ENCODE results near the gene SMKR1. TPM values are rescaled to one million over a fixed set of nuclear protein-coding genes. Genes with fewer than 3 reads are reported as not detected.
A peak's percentile ranks its signal among the peaks of the same experiment; 100 is the strongest.

SMKR1 gene
- under 1 TPM in 2 of 4 donors, not detected in 2; 0.35 to 0.49 TPM for polyA plus RNA-seq
- long read RNA-seq, donor 1, result 0 reads
- long read RNA-seq, donor 2, result 0 reads
- long read RNA-seq, donor 3, result 0 reads
- long read RNA-seq, donor 4, result 0 reads
- long read RNA-seq, donor 5, result 0 reads
- long read RNA-seq, donor 6, result 0 reads
- long read RNA-seq, donor 7, result 0 reads
- long read RNA-seq, donor 8, result 0 reads
- long read RNA-seq, donor 9, result 0 reads
- long read RNA-seq, donor 10, partial matches to known transcripts, result 0 of 2 reads
- long read RNA-seq, donor 10, other reads (novel, unspliced or antisense), result 0 of 2 reads

- H3K4me3 ChIP-seq (ENCODE audit: low read depth in 1 of 3, low read length in 3 of 3), result peak within 1 kb of the TSS in 2 of 3 donors; percentile 33 to 53
- no peak for FAIRE-seq
- peaks cover 0 to 11% (median 0%) of the 10 kb centered on the region in 3 donors for H3K4me1 ChIP-seq (ENCODE audit: control insufficient read depth in 3 of 3, insufficient read depth in 2 of 3, low read depth in 1 of 3, low read length in 2 of 3)
- H3K9me3 ChIP-seq (ENCODE audit: control insufficient read depth in 2 of 2, insufficient read depth in 1 of 2, low read depth in 1 of 2, low read length in 1 of 2), result no peaks in the 10 kb centered on the region
- H3K27me3 ChIP-seq (ENCODE audit: control insufficient read depth in 3 of 3, insufficient read depth in 3 of 3, low read length in 3 of 3), result peaks cover 0 to 25% (median 0%) of the 10 kb centered on the region in 3 donors
- DNase-seq, result peak; percentile 78 to 82
- no peaks in the 10 kb centered on the region for H3K36me3 ChIP-seq (ENCODE audit: control insufficient read depth in 3 of 3, insufficient read depth in 2 of 3, low read depth in 1 of 3, low read length in 3 of 3)
- H3K27ac ChIP-seq (ENCODE audit: low read depth in 1 of 3, low read length in 2 of 3), result no peak within 1 kb of the TSS
- 5 to 9% (median 5%) methylated on average over 42 to 89 of the region's 89 CpGs for WGBS, 3 donors
Measured at GRCh38 chr7:129501760-129502707, at the start of gene SMKR1. TSS of gene SMKR1 (plus strand) at chr7:129502531. CDS start at chr7:129502825, 294 bp downstream.

GRCh38 chr7:129452589-129453231, 49.6 kb upstream of the SMKR1 start:
- Histone ChIP-seq H3K4me1 (ENCODE audit: control insufficient read depth in 3 of 3, insufficient read depth in 2 of 3, low read depth in 1 of 3, low read length in 2 of 3) (no peaks in the 10 kb centered on the region), H3K27me3 (ENCODE audit: control insufficient read depth in 3 of 3, insufficient read depth in 3 of 3, low read length in 3 of 3) (no peaks in the 10 kb centered on the region), H3K36me3 (ENCODE audit: control insufficient read depth in 3 of 3, insufficient read depth in 2 of 3, low read depth in 1 of 3, low read length in 3 of 3) (no peaks in the 10 kb centered on the region), H3K27ac (ENCODE audit: low read depth in 1 of 3, low read length in 2 of 3) (no peak overlapping the region), H3K9me3 (ENCODE audit: control insufficient read depth in 2 of 2, insufficient read depth in 1 of 2, low read depth in 1 of 2, low read length in 1 of 2) (peaks cover 0 to 15% of the 10 kb centered on the region in 2 donors), H3K4me3 (ENCODE audit: low read depth in 1 of 3, low read length in 3 of 3) (no peak overlapping the region)
- no peak for FAIRE-seq
- no peak for DNase-seq
- 66 to 81% (median 79%) methylated on average over 2 of the region's 2 CpGs for whole genome bisulfite sequencing, 3 donors

- no peak for FAIRE-seq
- 29 to 93% (median 44%) methylated on average over 1 of the region's 1 CpG for WGBS, 3 donors
- Histone ChIP-seq H3K4me3 (ENCODE audit: low read depth in 1 of 3, low read length in 3 of 3) (no peak overlapping the region), H3K27ac (ENCODE audit: low read depth in 1 of 3, low read length in 2 of 3) (no peak overlapping the region), H3K9me3 (ENCODE audit: control insufficient read depth in 2 of 2, insufficient read depth in 1 of 2, low read depth in 1 of 2, low read length in 1 of 2) (peaks cover 0 to 7% of the 10 kb centered on the region in 2 donors), H3K36me3 (ENCODE audit: control insufficient read depth in 3 of 3, insufficient read depth in 2 of 3, low read depth in 1 of 3, low read length in 3 of 3) (no peaks in the 10 kb centered on the region), H3K4me1 (ENCODE audit: control insufficient read depth in 3 of 3, insufficient read depth in 2 of 3, low read depth in 1 of 3, low read length in 2 of 3) (no peaks in the 10 kb centered on the region), H3K27me3 (ENCODE audit: control insufficient read depth in 3 of 3, insufficient read depth in 3 of 3, low read length in 3 of 3) (no peaks in the 10 kb centered on the region)
- DNase-seq, result no peak
Measured at GRCh38 chr7:129453510-129454248, 48.7 kb upstream of the SMKR1 start.

DNA sequence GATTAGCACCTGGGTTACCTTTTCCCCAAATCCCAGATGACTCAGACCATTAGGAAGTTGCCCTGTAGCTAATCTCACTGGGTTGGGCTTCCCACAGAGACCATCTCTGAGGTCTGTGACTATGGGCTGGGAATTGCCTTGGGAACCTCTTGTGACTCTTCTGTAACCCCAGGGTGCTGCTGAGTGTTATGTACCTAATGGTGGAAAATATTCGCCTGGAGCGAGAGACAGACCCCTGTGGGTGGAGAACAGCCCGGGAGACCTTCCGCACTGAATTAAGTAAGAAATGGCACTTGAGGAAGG, 48.1 kb upstream of the SMKR1 start:
- FAIRE-seq (no peak), DNase-seq (no peak)
- Histone ChIP-seq H3K9me3 (ENCODE audit: control insufficient read depth in 2 of 2, insufficient read depth in 1 of 2, low read depth in 1 of 2, low read length in 1 of 2) (peaks cover 0 to 1% of the 10 kb centered on the region in 2 donors), H3K36me3 (ENCODE audit: control insufficient read depth in 3 of 3, insufficient read depth in 2 of 3, low read depth in 1 of 3, low read length in 3 of 3) (no peaks in the 10 kb centered on the region), H3K4me3 (ENCODE audit: low read depth in 1 of 3, low read length in 3 of 3) (no peak overlapping the region), H3K27me3 (ENCODE audit: control insufficient read depth in 3 of 3, insufficient read depth in 3 of 3, low read length in 3 of 3) (no peaks in the 10 kb centered on the region), H3K27ac (ENCODE audit: low read depth in 1 of 3, low read length in 2 of 3) (no peak overlapping the region), H3K4me1 (ENCODE audit: control insufficient read depth in 3 of 3, insufficient read depth in 2 of 3, low read depth in 1 of 3, low read length in 2 of 3) (no peaks in the 10 kb centered on the region)
- WGBS, 3 donors, result 89 to 96% (median 92%) methylated on average over 4 of the region's 4 CpGs

- 93 to 95% (median 94%) methylated on average over 10 of the region's 10 CpGs for WGBS, 3 donors
- Histone ChIP-seq H3K36me3 (ENCODE audit: control insufficient read depth in 3 of 3, insufficient read depth in 2 of 3, low read depth in 1 of 3, low read length in 3 of 3) (peaks cover 0 to 2% (median 0%) of the 10 kb centered on the region in 3 donors), H3K9me3 (ENCODE audit: control insufficient read depth in 2 of 2, insufficient read depth in 1 of 2, low read depth in 1 of 2, low read length in 1 of 2) (no peaks in the 10 kb centered on the region), H3K27ac (ENCODE audit: low read depth in 1 of 3, low read length in 2 of 3) (no peak overlapping the region), H3K4me1 (ENCODE audit: control insufficient read depth in 3 of 3, insufficient read depth in 2 of 3, low read depth in 1 of 3, low read length in 2 of 3) (no peaks in the 10 kb centered on the region), H3K4me3 (ENCODE audit: low read depth in 1 of 3, low read length in 3 of 3) (no peak overlapping the region), H3K27me3 (ENCODE audit: control insufficient read depth in 3 of 3, insufficient read depth in 3 of 3, low read length in 3 of 3) (no peaks in the 10 kb centered on the region)
- DNase-seq (no peak), FAIRE-seq (no peak)
Measured at GRCh38 chr7:129456421-129456820, 45.9 kb upstream of the SMKR1 start.

GRCh38 chr7:129457101-129457500, 45.2 kb upstream of the SMKR1 start:
- 80 to 87% (median 82%) methylated on average over 3 of the region's 3 CpGs for WGBS, 3 donors
- peaks cover 0 to 2% (median 0%) of the 10 kb centered on the region in 3 donors for H3K36me3 ChIP-seq (ENCODE audit: control insufficient read depth in 3 of 3, insufficient read depth in 2 of 3, low read depth in 1 of 3, low read length in 3 of 3)
- FAIRE-seq, result no peak
- DNase-seq, result no peak
- no peaks in the 10 kb centered on the region for H3K4me1 ChIP-seq (ENCODE audit: control insufficient read depth in 3 of 3, insufficient read depth in 2 of 3, low read depth in 1 of 3, low read length in 2 of 3)
- H3K27me3 ChIP-seq (ENCODE audit: control insufficient read depth in 3 of 3, insufficient read depth in 3 of 3, low read length in 3 of 3), result no peaks in the 10 kb centered on the region
- no peaks in the 10 kb centered on the region for H3K9me3 ChIP-seq (ENCODE audit: control insufficient read depth in 2 of 2, insufficient read depth in 1 of 2, low read depth in 1 of 2, low read length in 1 of 2)
- H3K4me3 ChIP-seq (ENCODE audit: low read depth in 1 of 3, low read length in 3 of 3), result no peak overlapping the region
- no peak overlapping the region for H3K27ac ChIP-seq (ENCODE audit: low read depth in 1 of 3, low read length in 2 of 3)

DNA sequence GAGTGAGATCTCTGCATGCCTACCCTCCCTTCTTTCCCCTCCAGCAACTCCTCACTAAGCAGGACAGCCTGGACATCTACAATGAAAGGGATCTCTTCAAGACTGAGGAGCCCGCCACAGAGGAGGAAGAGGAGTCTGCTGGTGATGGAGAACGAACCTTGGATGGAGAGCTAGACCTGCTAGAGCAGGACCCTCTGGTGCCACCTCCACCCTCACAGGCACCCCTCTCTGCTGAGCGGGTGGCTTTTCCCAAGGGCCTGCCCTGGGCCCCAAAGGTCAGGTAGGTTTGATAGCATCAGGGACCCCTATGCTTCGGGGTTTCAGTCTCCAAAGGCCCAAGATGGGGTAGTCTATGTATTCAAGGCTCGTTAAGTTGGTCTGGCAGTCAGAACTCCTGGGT, 44.2 kb upstream of the SMKR1 start:
- Histone ChIP-seq H3K9me3 (ENCODE audit: control insufficient read depth in 2 of 2, insufficient read depth in 1 of 2, low read depth in 1 of 2, low read length in 1 of 2) (no peaks in the 10 kb centered on the region), H3K4me3 (ENCODE audit: low read depth in 1 of 3, low read length in 3 of 3) (no peak overlapping the region), H3K27ac (ENCODE audit: low read depth in 1 of 3, low read length in 2 of 3) (no peak overlapping the region), H3K27me3 (ENCODE audit: control insufficient read depth in 3 of 3, insufficient read depth in 3 of 3, low read length in 3 of 3) (no peaks in the 10 kb centered on the region), H3K36me3 (ENCODE audit: control insufficient read depth in 3 of 3, insufficient read depth in 2 of 3, low read depth in 1 of 3, low read length in 3 of 3) (peaks cover 0 to 2% (median 0%) of the 10 kb centered on the region in 3 donors), H3K4me1 (ENCODE audit: control insufficient read depth in 3 of 3, insufficient read depth in 2 of 3, low read depth in 1 of 3, low read length in 2 of 3) (no peaks in the 10 kb centered on the region)
- WGBS, 3 donors, result 91 to 97% (median 92%) methylated on average over 5 of the region's 5 CpGs
- no peak for DNase-seq
- FAIRE-seq, result no peak

- FAIRE-seq, result no peak
- no peaks in the 10 kb centered on the region for H3K27me3 ChIP-seq (ENCODE audit: control insufficient read depth in 3 of 3, insufficient read depth in 3 of 3, low read length in 3 of 3)
- peaks cover 0 to 2% (median 0%) of the 10 kb centered on the region in 3 donors for H3K36me3 ChIP-seq (ENCODE audit: control insufficient read depth in 3 of 3, insufficient read depth in 2 of 3, low read depth in 1 of 3, low read length in 3 of 3)
- DNase-seq, result no peak
- H3K27ac ChIP-seq (ENCODE audit: low read depth in 1 of 3, low read length in 2 of 3), result no peak overlapping the region
- H3K4me3 ChIP-seq (ENCODE audit: low read depth in 1 of 3, low read length in 3 of 3), result no peak overlapping the region
- no peaks in the 10 kb centered on the region for H3K4me1 ChIP-seq (ENCODE audit: control insufficient read depth in 3 of 3, insufficient read depth in 2 of 3, low read depth in 1 of 3, low read length in 2 of 3)
- H3K9me3 ChIP-seq (ENCODE audit: control insufficient read depth in 2 of 2, insufficient read depth in 1 of 2, low read depth in 1 of 2, low read length in 1 of 2), result no peaks in the 10 kb centered on the region
- WGBS, 3 donors, result 95 to 100% (median 97%) methylated on average over 2 of the region's 2 CpGs
Measured at GRCh38 chr7:129461809-129462208, 40.5 kb upstream of the SMKR1 start.
